ENCODE measurements around the gene IMMT.

- TF ChIP-seq TEAD4 (IDR thresholded peaks at IDR 0.05) (no peak), YY1 (IDR thresholded peaks at IDR 0.05; ENCODE audit: low read depth) (no peak), TAF1 (IDR thresholded peaks at IDR 0.05; ENCODE audit: low read depth) (no peak), EP300 (IDR thresholded peaks at IDR 0.05; ENCODE audit: borderline replicate concordance) (no peak), RAD21 (IDR thresholded peaks at IDR 0.05; ENCODE audit: low read depth) (no peak), ZBTB7A (IDR thresholded peaks at IDR 0.05; ENCODE audit: low read depth) (no peak), CREB1 (IDR thresholded peaks at IDR 0.05; ENCODE audit: low read depth) (no peak), EGR1 (IDR thresholded peaks at IDR 0.05) (no peak), CEBPB (IDR thresholded peaks at IDR 0.05) (no peak)
- TF ChIP-seq, protein P1, sequence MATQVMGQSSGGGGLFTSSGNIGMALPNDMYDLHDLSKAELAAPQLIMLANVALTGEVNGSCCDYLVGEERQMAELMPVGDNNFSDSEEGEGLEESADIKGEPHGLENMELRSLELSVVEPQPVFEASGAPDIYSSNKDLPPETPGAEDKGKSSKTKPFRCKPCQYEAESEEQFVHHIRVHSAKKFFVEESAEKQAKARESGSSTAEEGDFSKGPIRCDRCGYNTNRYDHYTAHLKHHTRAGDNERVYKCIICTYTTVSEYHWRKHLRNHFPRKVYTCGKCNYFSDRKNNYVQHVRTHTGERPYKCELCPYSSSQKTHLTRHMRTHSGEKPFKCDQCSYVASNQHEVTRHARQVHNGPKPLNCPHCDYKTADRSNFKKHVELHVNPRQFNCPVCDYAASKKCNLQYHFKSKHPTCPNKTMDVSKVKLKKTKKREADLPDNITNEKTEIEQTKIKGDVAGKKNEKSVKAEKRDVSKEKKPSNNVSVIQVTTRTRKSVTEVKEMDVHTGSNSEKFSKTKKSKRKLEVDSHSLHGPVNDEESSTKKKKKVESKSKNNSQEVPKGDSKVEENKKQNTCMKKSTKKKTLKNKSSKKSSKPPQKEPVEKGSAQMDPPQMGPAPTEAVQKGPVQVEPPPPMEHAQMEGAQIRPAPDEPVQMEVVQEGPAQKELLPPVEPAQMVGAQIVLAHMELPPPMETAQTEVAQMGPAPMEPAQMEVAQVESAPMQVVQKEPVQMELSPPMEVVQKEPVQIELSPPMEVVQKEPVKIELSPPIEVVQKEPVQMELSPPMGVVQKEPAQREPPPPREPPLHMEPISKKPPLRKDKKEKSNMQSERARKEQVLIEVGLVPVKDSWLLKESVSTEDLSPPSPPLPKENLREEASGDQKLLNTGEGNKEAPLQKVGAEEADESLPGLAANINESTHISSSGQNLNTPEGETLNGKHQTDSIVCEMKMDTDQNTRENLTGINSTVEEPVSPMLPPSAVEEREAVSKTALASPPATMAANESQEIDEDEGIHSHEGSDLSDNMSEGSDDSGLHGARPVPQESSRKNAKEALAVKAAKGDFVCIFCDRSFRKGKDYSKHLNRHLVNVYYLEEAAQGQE (IDR thresholded peaks at IDR 0.05; ENCODE audit: low read depth): no peak
Measured at GRCh38 chr2:86237172-86237571, 41.9 kb upstream of the IMMT start.
